Fibroblast of lung (primary cell): Measurements from ENCODE around the gene TRPV2. TPM values are rescaled to one million over a fixed set of nuclear protein-coding genes. Genes with fewer than 3 reads are reported as not detected.

Experiments used
- polyA plus RNA-seq, 2 donors: library from polyadenylated mRNA; depleted of rRNA in 1 of 2; stranded (reverse) in 1 of 2; unstranded in 1 of 2; fragments of >200 nt; gene quantifications; 2 replicates each; pipeline ENCODE4 v1.2.1, GENCODE V29; 2011 to 2012; ENCODE audit warnings: missing spikeins in 1 of 2
- total RNA-seq: library from RNA; depleted of rRNA; stranded (reverse); fragments of >200 nt; gene quantifications from 2 replicates; pipeline ENCODE4 v1.2.1, GENCODE V29; 2014

The TRPV2 gene
- total and polyA plus RNA-seq, 2 donors (not counting 1 experiment from before 2014, with no cell fraction given) = 68.6 to 74.5 TPM

Other genes starting within 250 kb of the TRPV2 start
- gene NCOR1, start 200.0 kb upstream of the TRPV2 start, total RNA-seq = 63.2 and 106 TPM in 2 replicates
- 67.6 and 92.8 TPM in 2 replicates for gene NCOR1, start 200.0 kb upstream of the TRPV2 start, polyA plus RNA-seq
- 14.4 and 19.3 TPM in 2 replicates for gene PIGL, start 198.4 kb upstream of the TRPV2 start, total RNA-seq
- 12.6 and 16.4 TPM in 2 replicates for gene PIGL, start 198.4 kb upstream of the TRPV2 start, polyA plus RNA-seq
- 9.2 and 9.8 TPM in 2 replicates for gene CENPV, start 62.1 kb upstream of the TRPV2 start, total RNA-seq
- gene CENPV, start 62.1 kb upstream of the TRPV2 start, polyA plus RNA-seq = 25.1 and 43.7 TPM in 2 replicates
- gene UBB, start 34.5 kb upstream of the TRPV2 start, total RNA-seq = 2,161 and 3,188 TPM in 2 replicates
- gene UBB, start 34.5 kb upstream of the TRPV2 start, polyA plus RNA-seq = 1,190 and 2,089 TPM in 2 replicates
- 2.1 and 3.1 TPM in 2 replicates for gene LRRC75A, start 76.6 kb downstream of the TRPV2 start, total RNA-seq
- gene LRRC75A, start 76.6 kb downstream of the TRPV2 start, polyA plus RNA-seq = 0.64 and 1.7 TPM in 2 replicates
- 5.4 and 6.6 TPM in 2 replicates for gene ZNF287, start 153.6 kb downstream of the TRPV2 start, total RNA-seq
- 5.5 and 6.7 TPM in 2 replicates for gene ZNF287, start 153.6 kb downstream of the TRPV2 start, polyA plus RNA-seq
- gene ZNF624, start 238.3 kb downstream of the TRPV2 start, total RNA-seq = 6.2 and 7.6 TPM in 2 replicates
- 1.5 and 3.0 TPM in 2 replicates for gene ZNF624, start 238.3 kb downstream of the TRPV2 start, polyA plus RNA-seq